WTC11 (cell line): ENCODE data around the gene OPCML. TPM values are rescaled to one million over a fixed set of nuclear protein-coding genes. Genes with fewer than 3 reads are reported as not detected.

Experiments used
- ATAC-seq: fragments of 200-7000 bp; cut with Tn5 transposase; 2 replicates; pipeline ENCODE4 v1.10.0; 2021; ENCODE audit warnings: mild to moderate bottlenecking, moderate library complexity
- CTCF ChIA-PET: fragments of 300-600 bp; sonication (Branson Sonifier 250); formaldehyde crosslinking; loops from one replicate; lab custom pipeline; 2021; ENCODE audit warnings: antibody characterized with exemption; lab: Charles Lee
- POLR2A ChIA-PET: fragments of 350-600 bp; sonication (Branson Sonifier 250); formaldehyde crosslinking; loops from one replicate; lab custom pipeline; 2021; ENCODE audit warnings: antibody characterized with exemption; lab: Charles Lee
- DNase-seq: peaks from one replicate; pipeline ENCODE4 v3.0.0; 2021; ENCODE audit warnings: low spot score
- H3K27ac Mint-ChIP-seq: 2 replicates; pipeline ENCODE4 v1.8.0; 2021; ENCODE audit warnings: mixed read lengths
- H3K27me3 Mint-ChIP-seq: 2 replicates; pipeline ENCODE4 v1.8.0; 2021; ENCODE audit warnings: low read depth, mild to moderate bottlenecking, moderate library complexity, mixed read lengths
- H3K36me3 Mint-ChIP-seq: 2 replicates; pipeline ENCODE4 v1.8.0; 2021; ENCODE audit warnings: mixed read lengths
- H3K4me1 Mint-ChIP-seq: 2 replicates; pipeline ENCODE4 v1.8.0; 2022; ENCODE audit warnings: mixed read lengths
- H3K4me3 Mint-ChIP-seq: 2 replicates; pipeline ENCODE4 v1.8.0; 2021; ENCODE audit warnings: mild to moderate bottlenecking, moderate library complexity, mixed read lengths
- H3K9me3 Mint-ChIP-seq: 2 replicates; pipeline ENCODE4 v1.8.0; 2021; ENCODE audit warnings: mixed read lengths
- CREB1 ChIP-seq: sonication (generic); formaldehyde crosslinking; IDR thresholded peaks from 2 replicates; pipeline ENCODE4 v1.8.0; 2023; ENCODE audit warnings: mild to moderate bottlenecking, missing genetic modification reagents
- CREM ChIP-seq: sonication (generic); formaldehyde crosslinking; IDR thresholded peaks from 2 replicates; pipeline ENCODE4 v1.8.1; 2022; ENCODE audit warnings: mild to moderate bottlenecking, missing genetic modification reagents, moderate library complexity
- ELF4 ChIP-seq: sonication (generic); formaldehyde crosslinking; IDR thresholded peaks from 2 replicates; pipeline ENCODE4 v1.8.1; 2022; ENCODE audit warnings: low read depth, mild to moderate bottlenecking, moderate library complexity, missing genetic modification reagents
- HMGA2 ChIP-seq: fragments of 250-450 bp; sonication (Bioruptor Pico); IDR thresholded peaks from 2 replicates; pipeline ENCODE4 v1.4.0; 2021; ENCODE audit warnings: mild to moderate bottlenecking, moderate library complexity
- OVOL2 ChIP-seq: fragments of 250-450 bp; sonication (Bioruptor Pico); IDR thresholded peaks from 2 replicates; pipeline ENCODE4 v1.9.0; 2021; ENCODE audit warnings: mild to moderate bottlenecking, borderline replicate concordance
- RELA ChIP-seq: sonication (generic); formaldehyde crosslinking; IDR thresholded peaks from 2 replicates; pipeline ENCODE4 v1.8.1; 2022; ENCODE audit warnings: missing genetic modification reagents, mild to moderate bottlenecking, borderline replicate concordance
- SMAD3 ChIP-seq: sonication (generic); formaldehyde crosslinking; IDR thresholded peaks from 2 replicates; pipeline ENCODE4 v1.8.0; 2022; ENCODE audit warnings: missing genetic modification reagents, mild to moderate bottlenecking, borderline replicate concordance
- TEAD1 ChIP-seq: sonication (generic); formaldehyde crosslinking; IDR thresholded peaks from 2 replicates; pipeline ENCODE4 v1.8.0; 2022; ENCODE audit warnings: mild to moderate bottlenecking, missing genetic modification reagents
- ZNF121 ChIP-seq: sonication (generic); formaldehyde crosslinking; IDR thresholded peaks from 2 replicates; pipeline ENCODE4 v1.8.0; 2023; ENCODE audit warnings: missing genetic modification reagents
- ZNF138 ChIP-seq: sonication (generic); formaldehyde crosslinking; conservative IDR thresholded peaks from 2 replicates; pipeline ENCODE4 v1.8.1; 2022; ENCODE audit warnings: mild to moderate bottlenecking, moderate library complexity, missing genetic modification reagents
- ZNF317 ChIP-seq: sonication (generic); formaldehyde crosslinking; IDR thresholded peaks from 2 replicates; pipeline ENCODE4 v1.8.1; 2023; ENCODE audit warnings: low read depth, mild to moderate bottlenecking, moderate library complexity, missing genetic modification reagents, borderline replicate concordance
- ZNF416 ChIP-seq: fragments of 250-450 bp; sonication (Bioruptor Pico); IDR thresholded peaks from 2 replicates; pipeline ENCODE4 v1.9.0; 2021; ENCODE audit warnings: mild to moderate bottlenecking, inconsistent platforms
- ZNF671 ChIP-seq: fragments of 250-450 bp; sonication (Bioruptor Pico); IDR thresholded peaks from 2 replicates; pipeline ENCODE4 v1.8.0; 2021; ENCODE audit warnings: mild to moderate bottlenecking
- total RNA-seq: library from RNA; stranded (reverse); gene quantifications from 3 replicates; pipeline ENCODE4 v1.2.3, GENCODE V29; 2021
- TF ChIP-seq, protein P1 (sequence below): sonication (generic); formaldehyde crosslinking; conservative IDR thresholded peaks from 2 replicates; pipeline ENCODE4 v1.8.1; 2023; ENCODE audit warnings: mild to moderate bottlenecking, low read depth, missing genetic modification reagents, moderate library complexity
- TF ChIP-seq, protein P2 (sequence below): sonication (generic); formaldehyde crosslinking; IDR thresholded peaks from 2 replicates; pipeline ENCODE4 v1.8.0; 2022; ENCODE audit warnings: mild to moderate bottlenecking, missing genetic modification reagents
- TF ChIP-seq, protein P3 (sequence below): fragments of 200-600 bp; IDR thresholded peaks from 2 replicates; pipeline ENCODE4 v1.8.0; 2022; ENCODE audit warnings: antibody characterized with exemption
- TF ChIP-seq, protein P4 (sequence below): sonication (generic); formaldehyde crosslinking; IDR thresholded peaks from 2 replicates; pipeline ENCODE4 v1.8.1; 2022; ENCODE audit warnings: mild to moderate bottlenecking, moderate library complexity, missing genetic modification reagents
- TF ChIP-seq, protein P5 (sequence below): fragments of 250-450 bp; sonication (Bioruptor Pico); IDR thresholded peaks from 2 replicates; pipeline ENCODE4 v1.9.0; 2021; ENCODE audit warnings: mild to moderate bottlenecking
- TF ChIP-seq, protein P6 (sequence below): fragments of 250-450 bp; sonication (Bioruptor Pico); conservative IDR thresholded peaks from 2 replicates; pipeline ENCODE4 v1.9.0; 2021; ENCODE audit warnings: mild to moderate bottlenecking
- TF ChIP-seq, protein P7 (sequence below): sonication (generic); formaldehyde crosslinking; IDR thresholded peaks from 2 replicates; pipeline ENCODE4 v1.8.1; 2023; ENCODE audit warnings: mild to moderate bottlenecking, missing genetic modification reagents
- TF ChIP-seq, protein P8 (sequence below): sonication (generic); formaldehyde crosslinking; conservative IDR thresholded peaks from 2 replicates; pipeline ENCODE4 v1.8.1; 2022; ENCODE audit warnings: mild to moderate bottlenecking, missing genetic modification reagents

The OPCML gene
- total RNA-seq, 1 experiment from 2014 or later: 1.5 TPM

DNA sequence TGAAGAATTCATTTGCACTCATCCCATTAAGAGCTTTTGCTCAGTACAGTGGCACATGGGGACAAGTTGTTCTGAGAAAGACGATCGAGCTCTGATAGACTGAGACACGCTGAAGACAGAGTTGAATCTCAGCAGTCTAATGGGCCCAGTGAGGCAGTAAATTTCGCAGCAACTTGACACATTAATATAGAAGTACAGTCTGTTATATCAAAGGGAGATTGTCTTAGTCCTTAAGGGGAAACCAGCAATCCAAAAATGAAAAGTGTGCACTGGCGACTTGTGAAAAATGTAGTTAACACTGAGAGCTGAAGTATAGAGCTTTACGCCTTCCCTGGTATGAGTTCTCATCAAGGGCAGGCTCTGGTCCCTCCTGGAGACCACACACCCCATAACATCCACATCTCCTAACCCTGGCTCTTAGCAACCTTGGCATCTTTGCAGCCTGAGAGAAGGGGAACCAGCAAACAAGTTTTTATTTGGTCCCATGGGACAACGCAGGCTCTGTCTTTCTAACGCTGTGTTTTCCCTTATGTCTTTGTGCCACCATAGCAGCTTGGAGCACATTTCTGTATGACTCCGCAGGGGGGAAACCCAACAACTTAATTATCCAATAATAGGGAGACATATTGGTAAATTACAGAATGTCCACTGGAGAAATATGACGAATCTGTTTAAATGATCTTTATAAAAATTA lies 952.5 kb downstream of the OPCML start (continued):
- TF ChIP-seq HMGA2: no peak
- TF ChIP-seq ELF4 (CRISPR knock-in tag): no peak
- no peak for TF ChIP-seq CREB1
- no peak for TF ChIP-seq ZNF317 (CRISPR knock-in tag)

DNA sequence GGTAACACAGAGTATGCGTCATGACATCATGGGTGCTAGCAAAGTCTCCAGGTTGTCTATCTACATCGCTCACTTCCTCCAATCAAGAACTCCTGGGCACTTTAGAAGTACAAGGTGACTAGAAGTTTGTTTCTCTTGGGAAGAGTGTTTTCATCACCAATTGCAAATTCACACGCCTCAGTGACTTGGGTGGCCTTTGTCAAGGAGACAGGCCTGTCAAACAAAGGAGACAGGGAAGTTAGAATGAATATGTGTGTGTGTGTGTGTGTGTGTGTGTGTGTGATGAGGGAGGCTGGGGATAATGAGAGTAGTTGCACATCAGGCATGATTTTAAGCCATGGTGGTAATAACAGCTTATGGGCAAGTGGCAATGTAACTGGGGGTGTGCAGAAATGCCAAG lies 953.2 kb downstream of the OPCML start:
- CTCF ChIA-PET: no interaction called here
- no peak for DNase-seq
- Mint-ChIP-seq H3K27me3 (no peaks in the 10 kb centered on the region), H3K4me3 (no peak overlapping the region), H3K27ac (no peak overlapping the region), H3K4me1 (peaks cover 8% of the 10 kb centered on the region), H3K9me3 (peaks cover 9% of the 10 kb centered on the region; the same call in 1 of the 2 replicates), H3K36me3 (no peaks in the 10 kb centered on the region)
- ATAC-seq: no peak
- POLR2A ChIA-PET: no interaction called here
- TF ChIP-seq ZNF121 (CRISPR knock-in tag) (no peak), SMAD3 (CRISPR knock-in tag) (no peak), ZNF138 (CRISPR knock-in tag) (no peak), TEAD1 (CRISPR knock-in tag) (no peak), RELA (no peak), ELF4 (CRISPR knock-in tag) (no peak), ZNF671 (CRISPR knock-in tag) (no peak), OVOL2 (CRISPR knock-in tag) (no peak), CREM (no peak), ZNF416 (CRISPR knock-in tag) (no peak)
- TF ChIP-seq, protein P1, sequence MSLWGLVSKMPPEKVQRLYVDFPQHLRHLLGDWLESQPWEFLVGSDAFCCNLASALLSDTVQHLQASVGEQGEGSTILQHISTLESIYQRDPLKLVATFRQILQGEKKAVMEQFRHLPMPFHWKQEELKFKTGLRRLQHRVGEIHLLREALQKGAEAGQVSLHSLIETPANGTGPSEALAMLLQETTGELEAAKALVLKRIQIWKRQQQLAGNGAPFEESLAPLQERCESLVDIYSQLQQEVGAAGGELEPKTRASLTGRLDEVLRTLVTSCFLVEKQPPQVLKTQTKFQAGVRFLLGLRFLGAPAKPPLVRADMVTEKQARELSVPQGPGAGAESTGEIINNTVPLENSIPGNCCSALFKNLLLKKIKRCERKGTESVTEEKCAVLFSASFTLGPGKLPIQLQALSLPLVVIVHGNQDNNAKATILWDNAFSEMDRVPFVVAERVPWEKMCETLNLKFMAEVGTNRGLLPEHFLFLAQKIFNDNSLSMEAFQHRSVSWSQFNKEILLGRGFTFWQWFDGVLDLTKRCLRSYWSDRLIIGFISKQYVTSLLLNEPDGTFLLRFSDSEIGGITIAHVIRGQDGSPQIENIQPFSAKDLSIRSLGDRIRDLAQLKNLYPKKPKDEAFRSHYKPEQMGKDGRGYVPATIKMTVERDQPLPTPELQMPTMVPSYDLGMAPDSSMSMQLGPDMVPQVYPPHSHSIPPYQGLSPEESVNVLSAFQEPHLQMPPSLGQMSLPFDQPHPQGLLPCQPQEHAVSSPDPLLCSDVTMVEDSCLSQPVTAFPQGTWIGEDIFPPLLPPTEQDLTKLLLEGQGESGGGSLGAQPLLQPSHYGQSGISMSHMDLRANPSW (CRISPR knock-in tag): no peak
- TF ChIP-seq, protein P2, sequence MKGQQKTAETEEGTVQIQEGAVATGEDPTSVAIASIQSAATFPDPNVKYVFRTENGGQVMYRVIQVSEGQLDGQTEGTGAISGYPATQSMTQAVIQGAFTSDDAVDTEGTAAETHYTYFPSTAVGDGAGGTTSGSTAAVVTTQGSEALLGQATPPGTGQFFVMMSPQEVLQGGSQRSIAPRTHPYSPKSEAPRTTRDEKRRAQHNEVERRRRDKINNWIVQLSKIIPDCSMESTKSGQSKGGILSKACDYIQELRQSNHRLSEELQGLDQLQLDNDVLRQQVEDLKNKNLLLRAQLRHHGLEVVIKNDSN (CRISPR knock-in tag): no peak
- TF ChIP-seq, protein P3, sequence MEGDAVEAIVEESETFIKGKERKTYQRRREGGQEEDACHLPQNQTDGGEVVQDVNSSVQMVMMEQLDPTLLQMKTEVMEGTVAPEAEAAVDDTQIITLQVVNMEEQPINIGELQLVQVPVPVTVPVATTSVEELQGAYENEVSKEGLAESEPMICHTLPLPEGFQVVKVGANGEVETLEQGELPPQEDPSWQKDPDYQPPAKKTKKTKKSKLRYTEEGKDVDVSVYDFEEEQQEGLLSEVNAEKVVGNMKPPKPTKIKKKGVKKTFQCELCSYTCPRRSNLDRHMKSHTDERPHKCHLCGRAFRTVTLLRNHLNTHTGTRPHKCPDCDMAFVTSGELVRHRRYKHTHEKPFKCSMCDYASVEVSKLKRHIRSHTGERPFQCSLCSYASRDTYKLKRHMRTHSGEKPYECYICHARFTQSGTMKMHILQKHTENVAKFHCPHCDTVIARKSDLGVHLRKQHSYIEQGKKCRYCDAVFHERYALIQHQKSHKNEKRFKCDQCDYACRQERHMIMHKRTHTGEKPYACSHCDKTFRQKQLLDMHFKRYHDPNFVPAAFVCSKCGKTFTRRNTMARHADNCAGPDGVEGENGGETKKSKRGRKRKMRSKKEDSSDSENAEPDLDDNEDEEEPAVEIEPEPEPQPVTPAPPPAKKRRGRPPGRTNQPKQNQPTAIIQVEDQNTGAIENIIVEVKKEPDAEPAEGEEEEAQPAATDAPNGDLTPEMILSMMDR: no peak
- TF ChIP-seq, protein P4, sequence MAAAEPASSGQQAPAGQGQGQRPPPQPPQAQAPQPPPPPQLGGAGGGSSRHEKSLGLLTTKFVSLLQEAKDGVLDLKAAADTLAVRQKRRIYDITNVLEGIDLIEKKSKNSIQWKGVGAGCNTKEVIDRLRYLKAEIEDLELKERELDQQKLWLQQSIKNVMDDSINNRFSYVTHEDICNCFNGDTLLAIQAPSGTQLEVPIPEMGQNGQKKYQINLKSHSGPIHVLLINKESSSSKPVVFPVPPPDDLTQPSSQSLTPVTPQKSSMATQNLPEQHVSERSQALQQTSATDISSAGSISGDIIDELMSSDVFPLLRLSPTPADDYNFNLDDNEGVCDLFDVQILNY (CRISPR knock-in tag): no peak
- TF ChIP-seq, protein P5, sequence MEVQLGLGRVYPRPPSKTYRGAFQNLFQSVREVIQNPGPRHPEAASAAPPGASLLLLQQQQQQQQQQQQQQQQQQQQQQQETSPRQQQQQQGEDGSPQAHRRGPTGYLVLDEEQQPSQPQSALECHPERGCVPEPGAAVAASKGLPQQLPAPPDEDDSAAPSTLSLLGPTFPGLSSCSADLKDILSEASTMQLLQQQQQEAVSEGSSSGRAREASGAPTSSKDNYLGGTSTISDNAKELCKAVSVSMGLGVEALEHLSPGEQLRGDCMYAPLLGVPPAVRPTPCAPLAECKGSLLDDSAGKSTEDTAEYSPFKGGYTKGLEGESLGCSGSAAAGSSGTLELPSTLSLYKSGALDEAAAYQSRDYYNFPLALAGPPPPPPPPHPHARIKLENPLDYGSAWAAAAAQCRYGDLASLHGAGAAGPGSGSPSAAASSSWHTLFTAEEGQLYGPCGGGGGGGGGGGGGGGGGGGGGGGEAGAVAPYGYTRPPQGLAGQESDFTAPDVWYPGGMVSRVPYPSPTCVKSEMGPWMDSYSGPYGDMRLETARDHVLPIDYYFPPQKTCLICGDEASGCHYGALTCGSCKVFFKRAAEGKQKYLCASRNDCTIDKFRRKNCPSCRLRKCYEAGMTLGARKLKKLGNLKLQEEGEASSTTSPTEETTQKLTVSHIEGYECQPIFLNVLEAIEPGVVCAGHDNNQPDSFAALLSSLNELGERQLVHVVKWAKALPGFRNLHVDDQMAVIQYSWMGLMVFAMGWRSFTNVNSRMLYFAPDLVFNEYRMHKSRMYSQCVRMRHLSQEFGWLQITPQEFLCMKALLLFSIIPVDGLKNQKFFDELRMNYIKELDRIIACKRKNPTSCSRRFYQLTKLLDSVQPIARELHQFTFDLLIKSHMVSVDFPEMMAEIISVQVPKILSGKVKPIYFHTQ (CRISPR knock-in tag): no peak
- TF ChIP-seq, protein P6, sequence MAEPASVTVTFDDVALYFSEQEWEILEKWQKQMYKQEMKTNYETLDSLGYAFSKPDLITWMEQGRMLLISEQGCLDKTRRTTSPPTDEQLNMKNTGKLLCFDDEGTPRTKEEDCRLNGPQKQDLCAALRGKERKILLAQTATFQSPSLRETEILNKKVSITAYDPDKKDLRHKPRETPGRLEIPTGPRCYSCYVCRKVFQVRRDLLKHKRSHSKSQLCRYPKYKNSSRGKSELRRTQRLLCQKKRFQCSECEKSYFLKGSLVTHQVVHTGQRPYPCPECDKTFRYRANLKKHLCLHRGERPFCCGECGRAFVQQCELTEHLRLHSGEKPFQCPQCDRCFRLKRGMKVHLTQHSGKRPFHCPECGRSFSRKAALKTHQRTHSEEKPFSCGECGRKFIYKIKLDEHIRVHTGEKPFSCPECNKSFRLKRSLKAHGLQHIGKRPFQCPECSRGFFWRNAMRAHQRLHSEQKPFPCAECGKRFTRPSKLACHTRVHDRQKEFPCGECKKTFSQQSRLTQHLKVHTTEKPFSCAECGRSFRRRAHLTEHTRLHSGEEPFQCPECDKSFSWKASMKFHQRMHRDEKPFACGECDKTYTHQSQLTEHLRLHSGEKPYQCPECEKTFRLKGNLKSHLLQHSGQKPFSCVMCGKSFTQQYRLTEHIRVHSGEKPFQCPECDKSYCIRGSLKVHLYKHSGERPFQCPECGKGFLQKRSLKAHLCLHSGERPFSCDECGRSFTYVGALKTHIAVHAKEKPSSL (CRISPR knock-in tag): no peak
- TF ChIP-seq, protein P7, sequence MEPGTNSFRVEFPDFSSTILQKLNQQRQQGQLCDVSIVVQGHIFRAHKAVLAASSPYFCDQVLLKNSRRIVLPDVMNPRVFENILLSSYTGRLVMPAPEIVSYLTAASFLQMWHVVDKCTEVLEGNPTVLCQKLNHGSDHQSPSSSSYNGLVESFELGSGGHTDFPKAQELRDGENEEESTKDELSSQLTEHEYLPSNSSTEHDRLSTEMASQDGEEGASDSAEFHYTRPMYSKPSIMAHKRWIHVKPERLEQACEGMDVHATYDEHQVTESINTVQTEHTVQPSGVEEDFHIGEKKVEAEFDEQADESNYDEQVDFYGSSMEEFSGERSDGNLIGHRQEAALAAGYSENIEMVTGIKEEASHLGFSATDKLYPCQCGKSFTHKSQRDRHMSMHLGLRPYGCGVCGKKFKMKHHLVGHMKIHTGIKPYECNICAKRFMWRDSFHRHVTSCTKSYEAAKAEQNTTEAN (CRISPR knock-in tag): no peak
- TF ChIP-seq, protein P8, sequence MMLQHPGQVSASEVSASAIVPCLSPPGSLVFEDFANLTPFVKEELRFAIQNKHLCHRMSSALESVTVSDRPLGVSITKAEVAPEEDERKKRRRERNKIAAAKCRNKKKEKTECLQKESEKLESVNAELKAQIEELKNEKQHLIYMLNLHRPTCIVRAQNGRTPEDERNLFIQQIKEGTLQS (CRISPR knock-in tag): no peak
